IPS DF 6.9 (cell line): ENCODE data around the gene TRMT10B.
A peak's percentile ranks its signal among the peaks of the same experiment; 100 is the strongest.
"Not testable (repeated sequence)": the region's sequence is repeated elsewhere in the genome, so short reads cannot be mapped to it uniquely, and the experiment has no call there.

ENCODE experiments used
- DNase-seq: peaks from one replicate; pipeline ENCODE4 v3.0.0-alpha.2; 2013; ENCODE audit warnings: low read depth, low spot score
- H3K27ac ChIP-seq: one replicate; pipeline ENCODE4 v1.5.1; 2013; ENCODE audit warnings: low read length, control low read depth
- H3K27me3 ChIP-seq: 2 replicates; pipeline ENCODE4 v1.6.1; 2013; ENCODE audit warnings: mild to moderate bottlenecking, low read length; ENCODE audit not compliant: control insufficient read depth, insufficient read depth
- H3K36me3 ChIP-seq: 2 replicates; pipeline ENCODE4 v1.6.1; 2013; ENCODE audit warnings: low read length; ENCODE audit not compliant: control insufficient read depth, insufficient read depth
- H3K4me1 ChIP-seq: 2 replicates; pipeline ENCODE4 v1.6.1; 2013; ENCODE audit warnings: low read length; ENCODE audit not compliant: control insufficient read depth, insufficient read depth
- H3K4me3 ChIP-seq: 2 replicates; pipeline ENCODE4 v1.5.1; 2013; ENCODE audit warnings: mild to moderate bottlenecking, low read length
- H3K9me3 ChIP-seq: 2 replicates; pipeline ENCODE4 v1.6.1; 2013; ENCODE audit warnings: low read length, inconsistent platforms; ENCODE audit not compliant: control insufficient read depth, insufficient read depth
- WGBS: extraction: QIAGEN DNeasy Blood & Tissue Kit; methylation state at CpG from one replicate; pipeline ENCODE4 v1.1.7; 2013; ENCODE audit warnings: mixed read lengths, missing lambda C conversion rate; ENCODE audit not compliant: insufficient read length, insufficient coverage; 5-methylcytosine and 5-hydroxymethylcytosine counted together

Gene TRMT10B

DNA sequence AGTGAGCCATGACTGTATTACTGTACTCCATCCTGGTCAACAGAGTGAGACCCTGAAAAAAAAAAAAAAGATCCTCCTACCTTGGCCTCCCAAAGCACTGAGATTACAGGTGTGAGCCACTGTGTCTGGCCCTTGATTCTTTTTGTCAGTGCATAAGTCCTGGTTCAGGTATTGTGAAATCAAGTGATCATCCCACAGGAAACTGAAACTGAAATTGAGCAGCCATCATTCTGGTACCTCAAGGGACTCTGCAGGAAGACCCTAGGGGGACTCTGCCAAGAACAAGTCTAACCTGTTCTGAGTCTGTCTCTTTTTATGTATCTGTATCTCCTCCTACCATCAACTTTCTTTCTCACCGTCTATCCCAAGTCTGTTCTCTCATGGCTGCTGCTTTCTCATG, 45.1 kb downstream of the TRMT10B start:
- WGBS: no CpG with 5 or more reads among the region's 1 CpG
- no peak overlapping the region for H3K4me3 ChIP-seq
- H3K4me1 ChIP-seq: no peaks in the 10 kb centered on the region
- DNase-seq: no peak
- H3K27me3 ChIP-seq: no peaks in the 10 kb centered on the region
- no peaks in the 10 kb centered on the region for H3K9me3 ChIP-seq
- no peaks in the 10 kb centered on the region for H3K36me3 ChIP-seq
- no peak overlapping the region for H3K27ac ChIP-seq

DNA sequence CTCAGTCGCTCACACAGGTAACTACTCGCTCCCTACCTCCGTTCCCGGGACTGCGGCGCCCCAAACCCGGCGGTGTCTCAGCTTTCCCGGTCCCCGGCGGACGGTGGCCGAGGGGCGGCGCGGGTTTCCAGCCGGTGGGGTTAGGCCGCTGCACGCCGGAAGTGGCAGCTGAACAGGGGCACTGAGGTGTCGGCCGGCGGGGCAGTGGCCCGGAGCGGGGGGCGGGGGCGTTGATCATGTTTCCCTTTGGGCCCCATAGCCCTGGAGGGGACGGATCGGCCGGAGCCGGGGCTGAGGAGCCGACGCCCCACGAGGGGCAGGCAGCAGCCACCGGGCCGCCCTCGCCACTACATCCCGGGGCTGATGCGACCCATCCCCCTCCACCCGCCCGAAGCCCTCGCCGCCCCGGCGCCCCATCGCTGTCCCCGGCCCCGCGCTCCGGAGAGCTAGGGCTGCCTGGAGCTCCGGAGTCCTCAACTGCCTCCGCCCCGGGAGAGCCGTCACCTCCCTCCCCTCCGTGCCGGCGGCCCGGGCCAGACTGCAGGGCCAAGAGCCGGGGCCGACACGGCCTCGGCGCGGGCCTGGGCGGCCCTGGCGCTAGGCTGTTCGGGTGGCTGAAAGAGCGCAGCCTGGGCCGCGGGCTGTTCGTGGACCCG, 47.2 kb downstream of the TRMT10B start, which contains the start of gene DCAF10:
TSS of gene DCAF10 (plus strand) at position 167 of the 656 bp plus-strand sequence. CDS start at position 237, 70 bp downstream.
- Histone ChIP-seq H3K4me1 (no peaks in the 10 kb centered on the region), H3K36me3 (no peaks in the 10 kb centered on the region), H3K4me3 (peak within 1 kb of the TSS; percentile 79), H3K27ac (no peak within 1 kb of the TSS), H3K27me3 (no peaks in the 10 kb centered on the region), H3K9me3 (no peaks in the 10 kb centered on the region)
- WGBS: no CpG with 5 or more reads among the region's 72 CpGs
- DNase-seq: peak; percentile 48

DNA sequence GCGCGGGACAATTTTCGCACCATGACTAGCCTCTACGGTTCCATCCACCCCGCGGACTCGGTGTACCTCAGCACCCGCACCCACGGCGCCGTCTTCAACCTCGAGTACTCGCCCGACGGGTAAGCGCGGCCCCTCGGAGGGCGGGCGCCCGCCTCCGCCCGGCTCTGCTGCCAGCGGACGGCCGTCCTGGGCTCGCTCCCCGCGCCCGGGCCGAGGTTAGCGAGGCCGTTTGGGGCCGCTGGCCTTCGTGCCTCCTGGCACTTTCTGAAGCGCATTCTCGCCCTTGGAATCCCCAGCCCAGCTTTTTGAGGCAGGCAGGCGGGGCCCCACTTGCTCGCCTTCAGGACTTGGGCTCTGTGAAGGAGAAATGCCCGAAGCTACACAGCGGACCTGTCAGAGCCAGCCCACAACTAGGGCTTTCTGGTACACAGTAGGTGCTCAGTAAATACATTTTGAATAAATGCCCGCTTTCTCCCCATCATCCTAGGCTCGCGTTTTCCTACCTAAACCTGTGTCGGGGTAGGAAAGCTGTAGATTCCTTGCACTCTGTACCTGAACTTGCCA, 47.8 kb downstream of the TRMT10B start:
- no peaks in the 10 kb centered on the region for H3K36me3 ChIP-seq
- no peaks in the 10 kb centered on the region for H3K9me3 ChIP-seq
- H3K27me3 ChIP-seq: no peaks in the 10 kb centered on the region
- WGBS: no CpG with 5 or more reads among the region's 45 CpGs
- no peak overlapping the region for H3K27ac ChIP-seq
- no peak for DNase-seq
- H3K4me3 ChIP-seq: peak overlapping the region; percentile 79
- H3K4me1 ChIP-seq: no peaks in the 10 kb centered on the region

DNA sequence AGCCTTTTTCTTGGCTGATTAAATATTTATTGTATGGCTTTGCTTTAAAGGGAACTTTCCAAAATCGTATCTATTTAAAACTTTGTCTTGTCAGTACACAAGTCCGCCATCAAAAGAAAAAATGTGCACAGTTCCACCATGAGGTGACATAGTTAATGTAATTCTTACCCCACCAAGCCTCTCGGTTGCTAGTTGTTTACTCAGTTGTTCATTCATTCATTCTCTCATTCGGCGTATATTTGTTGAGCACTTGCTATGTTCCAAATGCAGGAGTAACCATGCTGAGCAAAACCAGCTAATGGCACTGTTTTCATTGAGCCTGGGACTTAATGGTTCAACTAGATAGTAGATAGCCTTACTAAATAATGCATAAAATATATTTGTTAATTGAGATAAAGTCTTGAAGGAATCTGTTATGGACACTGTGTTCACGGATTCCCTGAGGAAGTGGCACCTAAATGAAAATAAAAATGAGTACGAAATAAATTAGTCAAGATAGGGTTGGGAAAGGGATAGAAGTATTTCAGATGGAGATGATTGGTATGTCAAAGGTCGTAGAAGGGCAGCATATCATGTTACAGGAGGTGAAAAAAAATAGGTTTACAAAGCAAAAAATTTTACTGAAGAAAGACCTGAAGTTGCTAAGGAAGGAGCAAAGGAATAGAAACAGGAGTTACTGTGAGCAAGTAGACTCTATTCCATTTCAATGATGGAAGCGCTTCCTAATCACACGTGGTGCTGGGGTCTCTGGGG, 48.5 kb downstream of the TRMT10B start:
- Histone ChIP-seq H3K9me3 (no peaks in the 10 kb centered on the region), H3K27me3 (no peaks in the 10 kb centered on the region), H3K4me3 (peak overlapping the region; percentile 79; the same call in 1 of the 2 replicates), H3K27ac (no peak overlapping the region), H3K36me3 (no peaks in the 10 kb centered on the region), H3K4me1 (no peaks in the 10 kb centered on the region)
- 100% methylated on average over 2 of the region's 10 CpGs for WGBS
- no peak for DNase-seq

DNA sequence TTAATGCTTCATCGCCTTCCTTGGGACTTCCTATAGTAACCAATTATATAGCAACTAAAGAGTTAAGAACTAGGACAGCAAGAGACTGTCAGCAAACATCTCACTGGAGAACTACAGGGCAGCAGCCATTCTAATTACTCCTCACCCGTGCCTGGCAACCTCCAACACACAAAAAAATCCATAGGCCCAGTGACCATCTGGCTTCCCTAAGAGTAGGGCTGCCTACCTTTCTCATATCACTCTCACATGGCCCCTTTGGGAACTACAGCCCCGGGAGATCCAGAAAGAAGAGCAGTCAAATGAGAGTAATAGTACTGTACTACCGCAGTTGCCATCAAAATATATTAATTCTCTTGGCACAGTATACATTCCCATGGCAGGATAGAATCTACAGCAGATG, 52.7 kb downstream of the TRMT10B start:
- DNase-seq: no peak
- no peaks in the 10 kb centered on the region for H3K27me3 ChIP-seq
- H3K4me3 ChIP-seq: no peak overlapping the region
- no peak overlapping the region for H3K27ac ChIP-seq
- H3K4me1 ChIP-seq: no peaks in the 10 kb centered on the region
- WGBS: no CpG with 5 or more reads among the region's 4 CpGs
- H3K36me3 ChIP-seq: no peaks in the 10 kb centered on the region
- no peaks in the 10 kb centered on the region for H3K9me3 ChIP-seq

DNA sequence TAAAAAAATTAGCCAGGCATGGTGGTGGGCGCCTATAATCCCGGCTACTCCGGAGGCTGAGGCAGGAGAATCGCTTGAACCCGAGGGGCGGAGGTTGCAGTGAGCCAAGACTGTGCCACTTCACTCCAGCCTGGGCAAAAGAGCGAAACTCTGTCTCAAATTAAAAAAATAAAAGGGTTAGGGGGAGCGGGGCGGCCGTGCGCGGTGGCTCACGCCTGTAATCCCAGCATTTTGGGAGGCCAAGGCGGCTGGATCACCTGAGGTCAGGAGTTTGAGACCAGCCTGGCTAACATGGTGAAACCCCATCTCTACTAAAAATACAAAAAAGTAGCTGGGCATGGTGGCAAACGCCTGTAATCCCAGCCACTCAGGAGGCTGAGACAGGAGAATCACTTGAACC, 56.1 kb downstream of the TRMT10B start:
- not testable (repeated sequence) for H3K36me3 ChIP-seq, H3K4me3 ChIP-seq, H3K27ac ChIP-seq, H3K4me1 ChIP-seq, H3K27me3 ChIP-seq, H3K9me3 ChIP-seq, DNase-seq
- no CpG with 5 or more reads among the region's 15 CpGs for WGBS

DNA sequence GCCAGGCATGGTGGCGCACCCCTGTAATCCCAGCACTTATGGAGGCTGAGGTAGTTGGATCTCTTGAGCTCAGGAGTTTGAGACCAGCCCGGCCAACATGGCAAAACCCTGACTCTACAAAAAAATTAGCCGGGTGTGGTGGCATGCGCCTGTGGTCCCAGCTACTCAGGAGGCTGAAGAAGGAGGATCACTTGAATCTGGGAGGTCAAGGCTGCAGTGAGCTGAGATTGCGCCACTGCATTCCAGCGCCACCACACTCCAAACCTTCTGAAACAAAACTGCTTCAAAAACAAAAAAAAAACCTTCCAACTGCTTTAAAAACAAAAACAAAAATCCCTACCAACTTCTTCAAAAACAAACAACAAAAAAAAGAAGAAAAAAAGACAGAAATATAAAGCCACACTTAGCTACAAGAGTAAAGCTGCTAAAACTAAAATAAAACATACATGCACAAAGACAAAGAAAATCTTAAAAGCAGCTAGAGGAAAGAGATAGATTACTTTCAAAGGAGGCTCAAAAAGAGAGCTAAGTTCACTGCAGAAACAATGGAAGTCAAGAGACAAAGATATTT, 58.4 kb downstream of the TRMT10B start:
- WGBS: no CpG with 5 or more reads among the region's 6 CpGs
- Histone ChIP-seq H3K9me3 (no peaks in the 10 kb centered on the region), H3K36me3 (no peaks in the 10 kb centered on the region), H3K27ac (no peak overlapping the region), H3K4me1 (no peaks in the 10 kb centered on the region), H3K27me3 (no peaks in the 10 kb centered on the region), H3K4me3 (no peak overlapping the region)
- DNase-seq: no peak

DNA sequence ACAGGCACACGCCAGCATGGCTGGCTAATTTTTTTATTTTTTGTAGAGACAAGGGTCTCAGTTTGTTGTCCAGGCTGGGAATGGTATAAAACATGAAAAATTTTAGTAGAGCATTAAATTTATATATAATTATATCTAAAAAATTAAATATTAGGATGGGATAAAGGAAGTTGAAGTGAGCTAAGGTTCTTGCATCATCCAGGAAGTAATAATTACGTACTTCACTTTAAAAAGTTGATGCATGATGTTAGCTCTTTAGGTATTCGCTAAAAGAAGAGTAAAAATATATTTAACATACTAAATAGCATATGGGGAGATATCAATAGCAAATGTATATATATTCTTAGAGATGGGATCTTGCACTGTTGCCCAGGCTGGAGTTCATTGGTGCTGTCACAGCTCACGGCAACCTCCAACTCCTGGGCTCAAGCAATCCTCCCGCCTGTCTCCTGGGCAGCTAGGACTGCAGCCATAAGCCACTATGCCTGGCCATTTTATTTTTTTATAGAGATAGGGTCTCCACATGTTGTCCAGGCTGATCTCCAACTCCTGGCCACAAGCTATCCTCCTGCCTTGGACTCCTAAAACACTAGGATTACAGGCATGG, 59.3 kb downstream of the TRMT10B start:
- Histone ChIP-seq H3K4me1 (no peaks in the 10 kb centered on the region), H3K27ac (no peak overlapping the region), H3K27me3 (no peaks in the 10 kb centered on the region), H3K36me3 (no peaks in the 10 kb centered on the region), H3K4me3 (no peak overlapping the region), H3K9me3 (no peaks in the 10 kb centered on the region)
- DNase-seq: no peak
- WGBS: no CpG with 5 or more reads among the region's 5 CpGs

DNA sequence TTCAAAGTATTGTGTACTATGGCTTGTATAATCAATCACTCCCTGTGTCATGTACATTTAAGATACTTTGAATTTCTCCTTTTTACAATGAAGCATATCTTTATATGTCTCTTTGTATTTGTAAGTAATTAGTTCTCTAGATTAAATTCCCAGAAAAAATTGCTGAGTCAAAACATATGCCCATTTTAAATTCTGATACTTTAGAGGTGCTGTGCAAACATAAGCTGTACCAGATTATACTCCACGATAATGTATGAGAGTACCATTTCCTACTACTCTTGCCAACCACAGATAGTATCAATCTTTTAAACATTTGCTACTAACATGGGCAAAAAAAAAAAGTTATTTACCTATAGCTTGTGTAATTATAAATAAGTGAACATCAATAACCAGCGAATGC, 65.2 kb downstream of the TRMT10B start:
- no peak overlapping the region for H3K27ac ChIP-seq
- no peak for DNase-seq
- no CpG with 5 or more reads among the region's 2 CpGs for WGBS

DNA sequence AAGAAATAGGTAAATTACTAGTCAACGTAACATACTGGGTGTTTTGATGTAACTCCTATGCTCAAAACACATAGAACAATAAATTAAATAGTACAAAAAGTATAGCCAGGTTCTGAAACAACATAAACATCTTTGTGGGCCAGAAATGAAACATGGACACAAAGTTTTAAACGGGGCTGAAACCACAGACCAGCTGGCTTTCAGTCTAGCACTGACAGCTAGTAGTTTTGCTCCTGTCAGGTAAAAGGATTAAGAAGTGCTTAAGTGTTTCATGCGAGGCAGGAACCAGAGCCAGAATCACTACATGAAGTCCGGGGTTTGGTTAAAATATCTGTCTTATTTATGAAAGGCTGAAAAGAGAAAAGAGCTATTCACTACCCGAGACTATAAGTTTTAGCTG, 66.5 kb downstream of the TRMT10B start:
- no peaks in the 10 kb centered on the region for H3K27me3 ChIP-seq
- no CpG with 5 or more reads among the region's 5 CpGs for WGBS
- no peak overlapping the region for H3K27ac ChIP-seq
- DNase-seq: no peak
- H3K4me1 ChIP-seq: no peaks in the 10 kb centered on the region
- H3K36me3 ChIP-seq: no peaks in the 10 kb centered on the region
- no peak overlapping the region for H3K4me3 ChIP-seq
- no peaks in the 10 kb centered on the region for H3K9me3 ChIP-seq

More for the DNA sequence above, 65.2 kb downstream of the TRMT10B start:
- no peak overlapping the region for H3K4me3 ChIP-seq
- no peaks in the 10 kb centered on the region for H3K27me3 ChIP-seq
- no peaks in the 10 kb centered on the region for H3K9me3 ChIP-seq
- no peaks in the 10 kb centered on the region for H3K4me1 ChIP-seq
- H3K36me3 ChIP-seq: no peaks in the 10 kb centered on the region
